PC-3 (cell line): ENCODE data around the gene ORC6.

ENCODE experiments used
- EZH2 ChIP-seq: fragments of 300-600 bp; sonication (generic); IDR thresholded peaks from one replicate; pipeline ENCODE4 v1.6.1; 2017; ENCODE audit warnings: antibody characterized with exemption, mild to moderate bottlenecking, low read length; ENCODE audit not compliant: unreplicated experiment
- EZH2phosphoT487 ChIP-seq: fragments of 300-600 bp; sonication (generic); IDR thresholded peaks from 2 replicates; pipeline ENCODE4 v1.6.1; 2018; ENCODE audit warnings: mild to moderate bottlenecking, antibody characterized with exemption, low read length, borderline replicate concordance
- TF ChIP-seq, protein P1 (sequence below): fragments of 300-600 bp; sonication (generic); conservative IDR thresholded peaks from 2 replicates; pipeline ENCODE4 v1.5.1; 2017; ENCODE audit warnings: antibody characterized with exemption, low read depth, mild to moderate bottlenecking, low read length

DNA sequence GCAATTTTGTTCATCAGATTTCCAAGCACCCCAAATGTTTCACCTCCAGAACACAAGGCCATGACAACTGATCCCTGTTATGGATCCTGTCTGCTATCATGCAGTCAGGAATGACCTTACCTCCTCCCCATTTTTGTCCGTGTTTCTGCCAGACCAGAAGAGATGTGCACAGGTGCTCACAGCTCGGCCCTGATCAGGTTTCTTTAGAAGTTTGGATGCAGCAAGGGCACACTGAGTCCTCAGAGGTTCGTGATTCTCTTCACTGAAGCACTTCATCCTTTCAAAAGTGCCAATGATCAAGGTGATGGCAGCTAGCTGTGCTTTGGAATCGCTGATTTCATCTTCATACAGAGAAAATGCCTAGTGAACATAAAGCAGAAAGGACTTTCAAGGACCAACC is 27.3 kb upstream of the ORC6 start:
- TF ChIP-seq, protein P1, sequence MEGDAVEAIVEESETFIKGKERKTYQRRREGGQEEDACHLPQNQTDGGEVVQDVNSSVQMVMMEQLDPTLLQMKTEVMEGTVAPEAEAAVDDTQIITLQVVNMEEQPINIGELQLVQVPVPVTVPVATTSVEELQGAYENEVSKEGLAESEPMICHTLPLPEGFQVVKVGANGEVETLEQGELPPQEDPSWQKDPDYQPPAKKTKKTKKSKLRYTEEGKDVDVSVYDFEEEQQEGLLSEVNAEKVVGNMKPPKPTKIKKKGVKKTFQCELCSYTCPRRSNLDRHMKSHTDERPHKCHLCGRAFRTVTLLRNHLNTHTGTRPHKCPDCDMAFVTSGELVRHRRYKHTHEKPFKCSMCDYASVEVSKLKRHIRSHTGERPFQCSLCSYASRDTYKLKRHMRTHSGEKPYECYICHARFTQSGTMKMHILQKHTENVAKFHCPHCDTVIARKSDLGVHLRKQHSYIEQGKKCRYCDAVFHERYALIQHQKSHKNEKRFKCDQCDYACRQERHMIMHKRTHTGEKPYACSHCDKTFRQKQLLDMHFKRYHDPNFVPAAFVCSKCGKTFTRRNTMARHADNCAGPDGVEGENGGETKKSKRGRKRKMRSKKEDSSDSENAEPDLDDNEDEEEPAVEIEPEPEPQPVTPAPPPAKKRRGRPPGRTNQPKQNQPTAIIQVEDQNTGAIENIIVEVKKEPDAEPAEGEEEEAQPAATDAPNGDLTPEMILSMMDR: no peak
- TF ChIP-seq EZH2: no peak
- no peak for TF ChIP-seq EZH2phosphoT487
